GM12878 (cell line): ENCODE data around the gene IGIP. TPM values are rescaled to one million over a fixed set of nuclear protein-coding genes. Genes with fewer than 3 reads are reported as not detected.

ENCODE experiments used
- ATAC-seq: fragments of 200-7000 bp; cut with Tn5 transposase; 3 replicates; pipeline ENCODE4 v1.9.1; 2020; ENCODE audit warnings: mild to moderate bottlenecking, moderate library complexity
- BruUV-seq: library from RNA; stranded (reverse); fragments of 400-500 nt; replicated peaks from 2 replicates; lab custom pipeline; 2021; lab: Mats Ljungman, UMichigan
- CTCF ChIA-PET: fragments of 300-600 bp; sonication (Branson Sonifier 250); formaldehyde crosslinking; extraction: SDS; loops from one replicate; lab custom pipeline; 2021; ENCODE audit warnings: inconsistent platforms; lab: Yijun Ruan, JAX
- POLR2A ChIA-PET: fragments of 350-600 bp; formaldehyde crosslinking; extraction: SDS; loops from one replicate; lab custom pipeline; 2021; ENCODE audit warnings: inconsistent platforms; lab: Charles Lee
- RAD21 ChIA-PET: fragments of 300-600 bp; sonication (Branson Sonifier 250); formaldehyde crosslinking; loops from one replicate; lab custom pipeline; 2023; ENCODE audit warnings: antibody characterized with exemption; ENCODE audit not compliant: unreplicated experiment; lab: Charles Lee
- SMC1A ChIA-PET: fragments of 300-600 bp; sonication (Branson Sonifier 250); formaldehyde crosslinking; loops from one replicate; lab custom pipeline; 2023; ENCODE audit not compliant: unreplicated experiment, uncharacterized antibody; lab: Charles Lee
- DNase-seq: peaks from one replicate; pipeline ENCODE4 v3.0.0-alpha.2; 2011; ENCODE audit warnings: low read depth, low spot score
- FAIRE-seq: peaks from 3 replicates; lab custom pipeline; 2011; peaks lifted over from hg19 to GRCh38; lab: Jason Lieb, UNC
- H2AFZ ChIP-seq: 2 replicates; pipeline ENCODE4 v1.6.0; 2011; ENCODE audit warnings: low read depth, low read length, control low read depth; ENCODE audit not compliant: control insufficient read depth
- H3K27ac ChIP-seq: 2 replicates; pipeline ENCODE4 v1.5.1; 2011; ENCODE audit warnings: control low read depth; ENCODE audit not compliant: control insufficient read depth, insufficient read depth
- H3K27me3 ChIP-seq, 2 experiments: replicated peaks in 1 of 2; 2 replicates each; pipeline versions ENCODE4 v1.6.0 to v1.6.1; 2011; ENCODE audit warnings: low read length in 1 of 2; ENCODE audit not compliant: control insufficient read depth in 2 of 2, insufficient read depth in 2 of 2
- H3K36me3 ChIP-seq, 2 experiments: 2 replicates each; pipeline ENCODE4 v1.5.1; 2011; ENCODE audit warnings: low read length in 1 of 2; ENCODE audit not compliant: control insufficient read depth in 2 of 2, insufficient read depth in 2 of 2
- H3K4me1 ChIP-seq: 2 replicates; pipeline ENCODE4 v1.6.1; 2011; ENCODE audit warnings: mild to moderate bottlenecking, low read length, moderate library complexity, mixed read lengths; ENCODE audit not compliant: control insufficient read depth, insufficient read depth
- H3K4me2 ChIP-seq: 2 replicates; pipeline ENCODE4 v1.6.0; 2011; ENCODE audit warnings: control low read depth; ENCODE audit not compliant: control insufficient read depth, insufficient read depth
- H3K4me3 ChIP-seq: fragments of 200-600 bp; sonication (generic); 2 replicates; pipeline ENCODE4 v1.5.1; 2016
- H3K79me2 ChIP-seq: 2 replicates; pipeline ENCODE4 v1.6.0; 2011; ENCODE audit warnings: low read length; ENCODE audit not compliant: control insufficient read depth, insufficient read depth
- H3K9ac ChIP-seq: 2 replicates; pipeline ENCODE4 v1.8.0; 2011; ENCODE audit warnings: low read length, control low read depth, mixed read lengths; ENCODE audit not compliant: control insufficient read depth, insufficient read depth
- H3K9me3 ChIP-seq: replicated peaks from 3 replicates; pipeline ENCODE4 v1.5.1; 2011; ENCODE audit warnings: mild to moderate bottlenecking, low read length; ENCODE audit not compliant: control insufficient read depth, insufficient read depth
- H4K20me1 ChIP-seq: 2 replicates; pipeline ENCODE4 v1.6.0; 2011; ENCODE audit not compliant: control insufficient read depth, insufficient read depth
- BCLAF1 ChIP-seq: fragments of 450-650 bp; IDR thresholded peaks from 2 replicates; pipeline ENCODE4 v1.6.1; 2017; ENCODE audit warnings: antibody characterized with exemption, mild to moderate bottlenecking, moderate library complexity
- BRCA1 ChIP-seq: IDR thresholded peaks from 2 replicates; pipeline ENCODE4 v1.6.1; 2011; ENCODE audit warnings: low read depth, low read length, improper control_type of control experiment
- CBX5 ChIP-seq: sonication (generic); IDR thresholded peaks from 2 replicates; pipeline ENCODE4 v1.6.1; 2016; ENCODE audit warnings: low read depth, moderate library complexity, mild to moderate bottlenecking, inconsistent platforms
- ETV6 ChIP-seq, 2 experiments: fragments of 450-650 bp in 1 of 2; IDR thresholded peaks in 1 of 2; conservative IDR thresholded peaks in 1 of 2; 2 replicates each; pipeline ENCODE4 v1.6.1; 2014; ENCODE audit warnings: antibody characterized with exemption in 1 of 2, borderline replicate concordance in 1 of 2, low read depth in 1 of 2, mild to moderate bottlenecking in 1 of 2, moderate library complexity in 1 of 2
- FOXK2 ChIP-seq: fragments of 450-650 bp; IDR thresholded peaks from 2 replicates; pipeline ENCODE4 v1.6.1; 2017; ENCODE audit warnings: mild to moderate bottlenecking, moderate library complexity
- RAD51 ChIP-seq: fragments of 450-650 bp; IDR thresholded peaks from 2 replicates; pipeline ENCODE4 v1.6.1; 2016; ENCODE audit warnings: moderate library complexity, mild to moderate bottlenecking, inconsistent platforms
- RBBP5 ChIP-seq: fragments of 200-600 bp; sonication (generic); conservative IDR thresholded peaks from 2 replicates; pipeline ENCODE4 v1.6.1; 2016
- SKIL ChIP-seq: fragments of 450-650 bp; IDR thresholded peaks from 2 replicates; pipeline ENCODE4 v1.6.1; 2017; ENCODE audit warnings: mild to moderate bottlenecking, low read depth, inconsistent platforms; ENCODE audit not compliant: poor library complexity, severe bottlenecking
- SPI1 ChIP-seq: IDR thresholded peaks from 2 replicates; pipeline ENCODE4 v1.6.1; 2011; ENCODE audit warnings: low read depth, mild to moderate bottlenecking, low read length, moderate library complexity, borderline replicate concordance; ENCODE audit not compliant: insufficient read depth
- SUPT20H ChIP-seq: IDR thresholded peaks from 2 replicates; pipeline ENCODE4 v1.6.1; 2011; ENCODE audit warnings: low read depth, mild to moderate bottlenecking, low read length, moderate library complexity, borderline replicate concordance; ENCODE audit not compliant: control insufficient read depth
- TAF1 ChIP-seq: IDR thresholded peaks from 2 replicates; pipeline ENCODE4 v1.6.1; 2011; ENCODE audit warnings: mild to moderate bottlenecking, low read depth, low read length, borderline replicate concordance
- YY1 ChIP-seq: IDR thresholded peaks from 2 replicates; pipeline ENCODE4 v1.6.1; 2011; ENCODE audit warnings: low read depth, mild to moderate bottlenecking, low read length
- ZNF24 ChIP-seq: fragments of 450-650 bp; IDR thresholded peaks from 2 replicates; pipeline ENCODE4 v1.6.1; 2017; ENCODE audit warnings: antibody characterized with exemption, mild to moderate bottlenecking
- WGBS: methylation state at CpG from one replicate; pipeline ENCODE4 v1.1.6; 2016; ENCODE audit warnings: low lambda C conversion rate; ENCODE audit not compliant: insufficient replicate concordance, insufficient coverage; ENCODE audit errors: missing lambda C conversion rate; 5-methylcytosine and 5-hydroxymethylcytosine counted together
- in situ Hi-C: fragments of 300-500 bp; cut with MboI; formaldehyde crosslinking; loops from 9 replicates; pipeline ENCODE4 v1.14.3; 2018; ENCODE audit warnings: mixed read lengths
- intact Hi-C: fragments of 100-400 bp; cut with micrococcal nuclease; formaldehyde crosslinking; loops from one replicate; pipeline ENCODE4 v1.14.2; 2022; ENCODE audit not compliant: unreplicated experiment
- polyA plus RNA-seq, 11 experiments: library from polyadenylated mRNA; depleted of rRNA in 4 of 11; unstranded in 6 of 11; stranded (reverse) in 5 of 11; fragments of >200 nt; fragmentation: Nextera tagmentation in 4 of 11; fragmentation: Illumina TruSeq in 1 of 11; extraction: Ambion mirVana in 4 of 11; extraction: Trizol in 1 of 11; gene quantifications; 1 replicate in 1 of 11; 2 replicates in 10 of 11; pipeline versions ENCODE4 v1.2.1 to v1.2.3, GENCODE V29; 2011 to 2016; ENCODE audit warnings: inconsistent platforms in 2 of 11, missing spikeins in 2 of 11, low read depth in 1 of 11
- total RNA-seq, 4 experiments: library from RNA; depleted of rRNA in 3 of 4; stranded (reverse); fragments of >200 nt in 3 of 4; fragmentation: Illumina TruSeq in 1 of 4; extraction: Trizol in 1 of 4; gene quantifications; 2 replicates each; pipeline versions ENCODE4 v1.2.1 to v1.2.3, GENCODE V29; 2013 to 2021
- TF ChIP-seq, protein P1 (sequence below): IDR thresholded peaks from 2 replicates; pipeline ENCODE4 v1.6.1; 2012; ENCODE audit warnings: low read depth, low read length, improper control_type of control experiment

IGIP gene
- total and polyA plus RNA-seq, 10 of the 15 experiments (the other 5 are each of a cell fraction or from before 2014, with no cell fraction given): 0.58 to 3.3 (median 1.9) TPM

DNA sequence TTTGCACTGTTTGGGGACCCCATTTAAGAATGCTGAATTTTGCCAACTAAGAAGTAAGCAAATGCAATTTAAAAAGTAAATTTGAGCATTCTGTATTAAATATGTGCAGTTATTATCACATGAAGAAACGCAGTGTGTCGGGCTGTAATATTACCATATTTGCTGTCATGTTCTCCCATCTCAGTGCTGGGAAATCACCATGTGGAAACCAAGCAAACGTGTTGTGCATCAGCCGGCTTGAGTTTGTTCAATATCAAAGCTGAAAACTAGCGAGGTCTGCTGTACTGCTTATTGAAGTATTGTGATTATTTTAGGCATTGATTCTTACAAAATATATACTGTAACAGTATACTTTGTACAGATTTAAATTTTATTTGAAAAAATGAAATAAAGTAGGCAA, 2.6 kb downstream of the IGIP start (continued):
- no peak for TF ChIP-seq SUPT20H

DNA sequence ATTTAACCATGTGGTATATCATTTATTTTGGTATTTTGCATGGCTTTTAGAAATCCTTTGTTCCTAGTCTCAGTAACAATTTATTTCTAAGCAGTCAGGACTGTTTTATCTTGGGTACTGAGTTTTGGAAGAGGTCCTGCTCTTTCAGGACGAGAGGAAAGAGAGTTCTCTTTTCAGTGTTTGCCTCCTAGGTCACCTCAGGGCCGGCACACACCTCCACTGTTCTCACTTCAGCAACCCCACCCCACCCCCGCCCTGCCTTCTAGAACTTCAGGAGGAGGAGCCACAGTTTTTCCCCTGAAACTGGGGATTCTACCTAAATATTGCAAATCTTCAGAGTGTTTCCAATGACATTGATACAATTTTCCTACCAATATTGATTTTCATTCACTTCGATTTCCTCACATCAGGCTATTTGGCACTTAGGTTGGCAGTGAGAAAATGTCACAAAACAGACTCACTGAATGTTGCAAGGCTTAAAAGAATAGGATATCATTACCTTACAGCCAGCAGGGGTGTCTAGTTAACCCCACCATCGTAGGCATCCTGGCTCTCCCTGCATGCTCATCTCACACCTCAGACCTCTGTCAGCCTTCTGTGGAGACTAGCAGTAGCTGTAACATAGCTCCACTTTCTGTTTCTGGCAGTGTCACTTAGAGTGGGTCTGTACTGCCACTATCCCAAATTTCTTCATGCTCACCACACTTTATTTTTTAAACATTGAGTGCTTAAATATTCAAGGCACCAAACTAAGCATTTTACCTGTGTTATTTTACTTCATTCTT, 5.4 kb downstream of the IGIP start:
- SMC1A ChIA-PET: interaction anchor here (0.7 to 5.3 kb wide), 6 partner anchors 9 to 378 kb away, joined by 3 to 39 read pairs (median 4); no protein-coding TSS in a partner anchor
- Histone ChIP-seq H3K9me3 (no peaks in the 10 kb centered on the region), H3K79me2 (no peaks in the 10 kb centered on the region), H2AFZ (no peak overlapping the region), H4K20me1 (no peaks in the 10 kb centered on the region; the same call in 1 of the 2 replicates), H3K27me3 (no peaks in the 10 kb centered on the region), H3K4me2 (no peak overlapping the region), H3K4me3 (no peak overlapping the region), H3K27ac (no peak overlapping the region), H3K36me3 (no peaks in the 10 kb centered on the region), H3K9ac (no peak overlapping the region), H3K4me1 (peaks cover 8% of the 10 kb centered on the region; the same call in 1 of the 2 replicates)
- DNase-seq: no peak
- intact Hi-C loops: no loop called here
- POLR2A ChIA-PET: interaction anchor here (0.7 to 4.3 kb wide), 3 partner anchors 9 to 13 kb away, joined by 3 to 21 read pairs (median 3); no protein-coding TSS in a partner anchor
- no TSS peak for BruUV-seq
- RAD21 ChIA-PET: interaction anchor here (0.5 to 3.8 kb wide), 6 partner anchors 12 to 162 kb away, joined by 3 to 16 read pairs (median 6); no protein-coding TSS in a partner anchor
- no peak for FAIRE-seq
- 71% methylated on average over 5 of the region's 5 CpGs for WGBS
- TF ChIP-seq TAF1 (no peak), RAD51 (no peak), RBBP5 (no peak), BCLAF1 (no peak), BRCA1 (no peak), ZNF24 (no peak), SKIL (no peak), ETV6 (conservative IDR thresholded peaks at IDR 0.05 in 1 of 2, IDR thresholded peaks at IDR 0.05 in 1 of 2; ENCODE audit: borderline replicate concordance in 1 of 2, low read depth in 1 of 2) (no peak), YY1 (no peak), SPI1 (no peak), FOXK2 (no peak), CBX5 (no peak)
- TF ChIP-seq, protein P1, sequence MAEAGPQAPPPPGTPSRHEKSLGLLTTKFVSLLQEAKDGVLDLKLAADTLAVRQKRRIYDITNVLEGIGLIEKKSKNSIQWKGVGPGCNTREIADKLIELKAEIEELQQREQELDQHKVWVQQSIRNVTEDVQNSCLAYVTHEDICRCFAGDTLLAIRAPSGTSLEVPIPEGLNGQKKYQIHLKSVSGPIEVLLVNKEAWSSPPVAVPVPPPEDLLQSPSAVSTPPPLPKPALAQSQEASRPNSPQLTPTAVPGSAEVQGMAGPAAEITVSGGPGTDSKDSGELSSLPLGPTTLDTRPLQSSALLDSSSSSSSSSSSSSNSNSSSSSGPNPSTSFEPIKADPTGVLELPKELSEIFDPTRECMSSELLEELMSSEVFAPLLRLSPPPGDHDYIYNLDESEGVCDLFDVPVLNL: no peak
- CTCF ChIA-PET: interaction anchor here (0.6 to 5.3 kb wide), 8 partner anchors 8 to 109 kb away, joined by 3 to 33 read pairs (median 3); no protein-coding TSS in a partner anchor
- in situ Hi-C loops: no loop called here
- ATAC-seq: peak; percentile 77
